Stimulated activated CD4-positive, alpha-beta T cell treated with anti-CD3 and anti-CD28 coated beads, Interleukin-15, amount 100 ng/mL, for 24 hours (primary cell): ENCODE measurements around the gene TRABD2A.
"Not testable (repeated sequence)": the region's sequence is repeated elsewhere in the genome, so short reads cannot be mapped to it uniquely, and the experiment has no call there.

Experiments
- DNase-seq: peaks from one replicate; pipeline ENCODE4 v3.0.0-alpha.2; 2020

Gene TRABD2A

GRCh38 chr2:84879584-84880394 lies 1.1 kb downstream of the TRABD2A start:
- DNase-seq, result peak; percentile 64

GRCh38 chr2:84878896-84879583 lies 1.8 kb downstream of the TRABD2A start:
- no peak for DNase-seq

GRCh38 chr2:84878459-84878858 lies 2.4 kb downstream of the TRABD2A start:
- no peak for DNase-seq

GRCh38 chr2:84876369-84876768 lies 4.5 kb downstream of the TRABD2A start:
- no peak for DNase-seq

- DNase-seq, result not testable (repeated sequence)
Observed at GRCh38 chr2:84875619-84876018, 5.3 kb downstream of the TRABD2A start.

- no peak for DNase-seq
Observed at GRCh38 chr2:84875213-84875560, 5.7 kb downstream of the TRABD2A start.

- no peak for DNase-seq
Observed at GRCh38 chr2:84874381-84875212, 6.3 kb downstream of the TRABD2A start.

- DNase-seq, result no peak
Observed at GRCh38 chr2:84873350-84873749, 7.5 kb downstream of the TRABD2A start.

- not testable (repeated sequence) for DNase-seq
Observed at GRCh38 chr2:84872691-84873090, 8.2 kb downstream of the TRABD2A start.

GRCh38 chr2:84870306-84870705 lies 10.6 kb downstream of the TRABD2A start:
- DNase-seq, result peak; percentile 3

- not testable (repeated sequence) for DNase-seq
Observed at GRCh38 chr2:84868327-84868726, 12.6 kb downstream of the TRABD2A start.

GRCh38 chr2:84866122-84866521 lies 14.8 kb downstream of the TRABD2A start:
- peak; percentile 1 for DNase-seq

GRCh38 chr2:84865181-84865783 lies 15.6 kb downstream of the TRABD2A start:
- DNase-seq, result peak; percentile 3

- peak; percentile 1 for DNase-seq
Observed at GRCh38 chr2:84862006-84862405, 18.9 kb downstream of the TRABD2A start.

- peak; percentile 1 for DNase-seq
Observed at GRCh38 chr2:84861539-84861938, 19.3 kb downstream of the TRABD2A start.

- DNase-seq, result no peak
Observed at GRCh38 chr2:84858937-84859336, 21.9 kb downstream of the TRABD2A start.

- DNase-seq, result no peak
Observed at GRCh38 chr2:84858123-84858522, 22.8 kb downstream of the TRABD2A start.

- DNase-seq, result no peak
Observed at GRCh38 chr2:84857566-84857965, 23.3 kb downstream of the TRABD2A start.

- DNase-seq, result peak; percentile 63
Observed at GRCh38 chr2:84856787-84857186, 24.1 kb downstream of the TRABD2A start.

GRCh38 chr2:84855731-84856130 lies 25.2 kb downstream of the TRABD2A start:
- peak; percentile 32 for DNase-seq

GRCh38 chr2:84854850-84855249 lies 26.0 kb downstream of the TRABD2A start:
- peak; percentile 2 for DNase-seq

GRCh38 chr2:84851876-84852275 lies 29.0 kb downstream of the TRABD2A start:
- peak; percentile 2 for DNase-seq

- no peak for DNase-seq
Observed at GRCh38 chr2:84850471-84850870, 30.4 kb downstream of the TRABD2A start.
